ENCODE data around the gene RAB8B. TPM values are rescaled to one million over a fixed set of nuclear protein-coding genes. Genes with fewer than 3 reads are reported as not detected.

Gene RAB8B
- total and polyA plus RNA-seq, 11 donors = 2.5 to 32.6 (median 8.1) TPM

DNA sequence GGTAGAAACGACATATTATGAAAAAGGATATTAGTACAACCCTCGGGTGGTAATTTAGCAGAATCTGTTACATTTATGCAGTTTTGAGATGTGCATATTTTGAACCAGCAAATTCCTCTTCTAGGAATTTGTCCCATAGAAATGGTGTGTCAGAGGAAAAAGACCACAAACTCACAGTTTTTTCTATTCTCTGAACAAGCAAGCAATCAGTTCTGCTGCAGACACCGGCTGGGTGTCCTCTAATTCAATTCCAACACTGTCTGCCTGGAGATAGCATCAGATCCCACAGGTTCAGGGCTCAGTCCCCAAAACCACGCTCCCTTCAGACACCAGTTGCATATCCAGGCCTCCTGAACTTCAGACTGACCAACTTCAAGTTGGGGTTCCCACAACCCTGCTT, 124.4 kb downstream of the RAB8B start:
- no peaks in the 10 kb centered on the region for H3K27me3 ChIP-seq
- no peak for ATAC-seq
- 85 to 98% (median 89%) methylated on average over 4 of the region's 4 CpGs for WGBS, 4 donors
- no peak overlapping the region for H3K4me3 ChIP-seq
- intact Hi-C loops (cut with DNase I) = no loop called here
- H3K4me1 ChIP-seq = peaks cover 0 to 4% (median 0%) of the 10 kb centered on the region in 12 donors
- no peak for DNase-seq
- no peak overlapping the region for H3K27ac ChIP-seq
- TF ChIP-seq, protein P1, sequence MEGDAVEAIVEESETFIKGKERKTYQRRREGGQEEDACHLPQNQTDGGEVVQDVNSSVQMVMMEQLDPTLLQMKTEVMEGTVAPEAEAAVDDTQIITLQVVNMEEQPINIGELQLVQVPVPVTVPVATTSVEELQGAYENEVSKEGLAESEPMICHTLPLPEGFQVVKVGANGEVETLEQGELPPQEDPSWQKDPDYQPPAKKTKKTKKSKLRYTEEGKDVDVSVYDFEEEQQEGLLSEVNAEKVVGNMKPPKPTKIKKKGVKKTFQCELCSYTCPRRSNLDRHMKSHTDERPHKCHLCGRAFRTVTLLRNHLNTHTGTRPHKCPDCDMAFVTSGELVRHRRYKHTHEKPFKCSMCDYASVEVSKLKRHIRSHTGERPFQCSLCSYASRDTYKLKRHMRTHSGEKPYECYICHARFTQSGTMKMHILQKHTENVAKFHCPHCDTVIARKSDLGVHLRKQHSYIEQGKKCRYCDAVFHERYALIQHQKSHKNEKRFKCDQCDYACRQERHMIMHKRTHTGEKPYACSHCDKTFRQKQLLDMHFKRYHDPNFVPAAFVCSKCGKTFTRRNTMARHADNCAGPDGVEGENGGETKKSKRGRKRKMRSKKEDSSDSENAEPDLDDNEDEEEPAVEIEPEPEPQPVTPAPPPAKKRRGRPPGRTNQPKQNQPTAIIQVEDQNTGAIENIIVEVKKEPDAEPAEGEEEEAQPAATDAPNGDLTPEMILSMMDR (IDR thresholded peaks at IDR 0.05) = no peak
- no peak for TF ChIP-seq POLR2A (IDR thresholded peaks at IDR 0.05)
- no peaks in the 10 kb centered on the region for H3K9me3 ChIP-seq
- no peaks in the 10 kb centered on the region for H3K36me3 ChIP-seq

DNA sequence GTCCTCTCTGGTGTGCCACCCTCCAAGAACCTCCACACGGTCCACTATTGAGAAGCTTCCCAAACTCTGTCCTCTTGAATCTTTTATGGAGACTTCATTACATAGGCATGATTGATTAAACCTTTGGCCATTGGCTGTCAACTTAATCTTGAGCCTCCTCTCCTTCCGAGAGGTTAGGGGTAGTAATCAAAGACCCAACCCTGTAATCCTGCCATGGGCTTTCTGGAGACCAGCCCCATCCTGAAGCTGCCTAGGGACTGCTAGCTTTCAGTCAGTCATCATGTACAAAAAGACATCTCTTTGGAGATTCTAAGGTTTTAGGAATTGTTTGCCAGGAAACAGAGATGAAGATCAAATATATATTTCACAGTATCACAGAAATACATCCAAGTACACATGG, 125.0 kb downstream of the RAB8B start:
- intact Hi-C loops (cut with DNase I) = no loop called here
- Histone ChIP-seq H3K9me3 (no peaks in the 10 kb centered on the region), H3K27me3 (no peaks in the 10 kb centered on the region), H3K27ac (no peak overlapping the region), H3K4me3 (no peak overlapping the region), H3K36me3 (no peaks in the 10 kb centered on the region), H3K4me1 (no peaks in the 10 kb centered on the region)
- TF ChIP-seq, protein P1 (IDR thresholded peaks at IDR 0.05) = no peak
- no peak for TF ChIP-seq POLR2A (IDR thresholded peaks at IDR 0.05)
- DNase-seq (no peak), ATAC-seq (no peak)
- WGBS, 4 donors = 64 to 76% (median 69%) methylated on average over 2 of the region's 2 CpGs

Other genes with a start within 250 kb of the RAB8B start
- over 10,000 TPM in 7 of 9 donors, 1,000 to 10,000 TPM in 2; 9,722 to 18,689 (median 13,330) TPM for gene TPM1, start 146.9 kb upstream of the RAB8B start, total RNA-seq
- over 10,000 TPM; 13,651 to 16,217 TPM for gene TPM1, start 146.9 kb upstream of the RAB8B start, polyA plus RNA-seq
- gene LACTB, start 67.7 kb upstream of the RAB8B start, total RNA-seq = 10 to 100 TPM; 17.9 to 31.0 (median 22.7) TPM
- 10 to 100 TPM; 21.6 to 25.9 TPM for gene LACTB, start 67.7 kb upstream of the RAB8B start, polyA plus RNA-seq
- 100 to 1,000 TPM in 7 of 9 donors, 10 to 100 TPM in 2; 61.3 to 221 (median 137) TPM for gene RPS27L, start 32.1 kb upstream of the RAB8B start, total RNA-seq
- 100 to 1,000 TPM in 1 of 2 donors, 10 to 100 TPM in 1; 53.4 to 141 TPM for gene RPS27L, start 32.1 kb upstream of the RAB8B start, polyA plus RNA-seq
- 10 to 100 TPM in 2 of 9 donors, 1 to 10 TPM in 7; 4.3 to 17.6 (median 6.3) TPM for gene APH1B, start 88.0 kb downstream of the RAB8B start, total RNA-seq
- 1 to 10 TPM; 1.9 to 3.2 TPM for gene APH1B, start 88.0 kb downstream of the RAB8B start, polyA plus RNA-seq
- gene CA12, start 192.2 kb downstream of the RAB8B start, total RNA-seq = 1 to 10 TPM in 2 of 9 donors, under 1 TPM in 4, not detected in 3; 0.12 to 5.2 (median 0.25) TPM
- 1 to 10 TPM in 1 of 2 donors, under 1 TPM in 1; 0.04 to 1.5 TPM for gene CA12, start 192.2 kb downstream of the RAB8B start, polyA plus RNA-seq

All from heart left ventricle (tissue), 16 donors.